Measurements from ENCODE around the gene GART.

GRCh38 chr21:33568448-33568847, 26.5 kb upstream of the GART start:
- TF ChIP-seq CTCF (optimal IDR thresholded peaks at IDR 0.05 in 1 of 3, IDR thresholded peaks at IDR 0.05 in 1 of 3, conservative IDR thresholded peaks at IDR 0.05 in 1 of 3; ENCODE audit: extremely low read depth in 1 of 3, insufficient read depth in 2 of 3, low read length in 3 of 3), result no peak
- TF ChIP-seq EZH2 (IDR thresholded peaks at IDR 0.05; ENCODE audit: low read length), result no peak
